NCI-H510A treated with DMSO at 0.1 percent for 48 hours (cell line): ENCODE measurements around the gene GAS1.

Experiments used
- DNase-seq: peaks from one replicate; lab custom pipeline; 2025; lab: John Stamatoyannopoulos, UW

GAS1 gene

GRCh38 chr9:86947146-86948073, at the start of gene GAS1:
Gene GAS1, minus strand, starts transcription at chr9:86947506. Its CDS starts 727 bp downstream, at chr9:86946779.
- no peak for DNase-seq

- no peak for DNase-seq
These were observed 46.9 kb upstream of the GAS1 start for GRCh38 chr9:86994231-86994630.

- no peak for DNase-seq
These were observed 46.5 kb upstream of the GAS1 start for GRCh38 chr9:86993830-86994229.

GRCh38 chr9:86991077-86991476, 43.8 kb upstream of the GAS1 start:
- DNase-seq: no peak

GRCh38 chr9:86990290-86990689, 43.0 kb upstream of the GAS1 start:
- DNase-seq: no peak

GRCh38 chr9:86987900-86988299, 40.6 kb upstream of the GAS1 start:
- no peak for DNase-seq

- no peak for DNase-seq
These were observed 37.9 kb upstream of the GAS1 start for GRCh38 chr9:86985132-86985647.

GRCh38 chr9:86983620-86984259, 36.4 kb upstream of the GAS1 start:
- no peak for DNase-seq

GRCh38 chr9:86983249-86983619, 35.9 kb upstream of the GAS1 start:
- no peak for DNase-seq

GRCh38 chr9:86980802-86981201, 33.5 kb upstream of the GAS1 start:
- DNase-seq: no peak

GRCh38 chr9:86979657-86980056, 32.4 kb upstream of the GAS1 start:
- DNase-seq: no peak

- DNase-seq: no peak
These were observed 31.7 kb upstream of the GAS1 start for GRCh38 chr9:86978922-86979474.

- no peak for DNase-seq
These were observed 31.1 kb upstream of the GAS1 start for GRCh38 chr9:86978413-86978812.

GRCh38 chr9:86977205-86977835, 30.0 kb upstream of the GAS1 start:
- DNase-seq: no peak

- no peak for DNase-seq
These were observed 28.3 kb upstream of the GAS1 start for GRCh38 chr9:86975606-86976005.

GRCh38 chr9:86975036-86975435, 27.7 kb upstream of the GAS1 start:
- DNase-seq: no peak

- no peak for DNase-seq
These were observed 27.1 kb upstream of the GAS1 start for GRCh38 chr9:86974421-86974820.

- no peak for DNase-seq
These were observed 24.4 kb upstream of the GAS1 start for GRCh38 chr9:86971742-86972141.

GRCh38 chr9:86968258-86968920, 21.1 kb upstream of the GAS1 start:
- DNase-seq: no peak

- DNase-seq: no peak
These were observed 19.7 kb upstream of the GAS1 start for GRCh38 chr9:86966852-86967511.
